GM06990 (cell line): ENCODE measurements around the gene JARID2.

ENCODE experiments used
- DNase-seq: peaks from one replicate; pipeline ENCODE4 v3.0.0-alpha.2; 2011; ENCODE audit not compliant: insufficient read length; ENCODE audit errors: extremely low read depth
- H3K27me3 ChIP-seq: replicated peaks from 2 replicates; pipeline ENCODE4 v1.6.0; 2011; ENCODE audit warnings: low read length; ENCODE audit not compliant: control insufficient read depth, insufficient read depth
- H3K36me3 ChIP-seq: 2 replicates; pipeline ENCODE4 v1.5.1; 2011; ENCODE audit warnings: low read length; ENCODE audit not compliant: control insufficient read depth, insufficient read depth
- H3K4me3 ChIP-seq: replicated peaks from 2 replicates; pipeline ENCODE4 v1.5.1; 2011; ENCODE audit warnings: low read depth, mild to moderate bottlenecking, control low read depth, low read length
- CTCF ChIP-seq: IDR thresholded peaks from 2 replicates; pipeline ENCODE4 v1.5.1; 2011; ENCODE audit warnings: low read length, control low read depth, mild to moderate bottlenecking, inconsistent platforms; ENCODE audit not compliant: insufficient read depth, poor library complexity, severe bottlenecking

JARID2 gene

GRCh38 chr6:15499591-15499990 lies 253.7 kb downstream of the JARID2 start:
- peaks cover 21% of the 10 kb centered on the region for H3K36me3 ChIP-seq
- H3K27me3 ChIP-seq, result no peaks in the 10 kb centered on the region
- DNase-seq, result no peak
- TF ChIP-seq CTCF, result no peak
- H3K4me3 ChIP-seq, result no peak overlapping the region

DNA sequence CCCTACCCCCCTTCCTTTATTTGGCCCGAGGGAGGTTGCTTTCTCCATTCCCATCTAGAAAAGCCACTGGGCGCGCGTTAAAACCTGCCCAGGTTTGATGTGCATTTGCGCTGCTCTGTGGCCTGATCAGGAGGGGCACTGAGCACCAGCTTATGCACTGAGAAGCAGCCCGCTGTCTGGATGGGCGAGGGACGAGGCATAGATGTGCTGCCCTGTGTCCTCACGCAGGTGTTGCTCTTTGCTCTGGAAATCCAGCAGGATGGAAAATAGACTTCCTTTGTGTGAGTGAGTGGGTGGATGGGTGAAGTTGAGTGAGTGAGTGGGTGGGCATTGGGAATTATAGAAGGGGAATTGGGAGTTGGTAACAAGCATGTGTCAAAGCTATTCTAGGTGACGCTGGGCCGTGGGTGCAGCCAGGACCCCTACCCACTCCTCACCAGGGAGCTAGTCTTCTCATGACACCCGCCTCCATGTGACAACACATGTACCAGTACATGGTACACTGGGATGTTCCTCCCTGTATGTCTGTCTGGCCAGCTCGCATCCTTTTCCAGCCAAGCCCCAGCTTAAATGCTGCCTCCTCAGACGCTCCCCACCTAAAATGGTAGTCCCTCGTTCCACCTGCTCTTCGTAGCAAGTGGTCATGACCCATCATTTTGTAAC lies 254.3 kb downstream of the JARID2 start:
- TF ChIP-seq CTCF, result no peak
- Histone ChIP-seq H3K27me3 (no peaks in the 10 kb centered on the region), H3K4me3 (no peak overlapping the region), H3K36me3 (peaks cover 21% of the 10 kb centered on the region)
- DNase-seq, result no peak

DNA sequence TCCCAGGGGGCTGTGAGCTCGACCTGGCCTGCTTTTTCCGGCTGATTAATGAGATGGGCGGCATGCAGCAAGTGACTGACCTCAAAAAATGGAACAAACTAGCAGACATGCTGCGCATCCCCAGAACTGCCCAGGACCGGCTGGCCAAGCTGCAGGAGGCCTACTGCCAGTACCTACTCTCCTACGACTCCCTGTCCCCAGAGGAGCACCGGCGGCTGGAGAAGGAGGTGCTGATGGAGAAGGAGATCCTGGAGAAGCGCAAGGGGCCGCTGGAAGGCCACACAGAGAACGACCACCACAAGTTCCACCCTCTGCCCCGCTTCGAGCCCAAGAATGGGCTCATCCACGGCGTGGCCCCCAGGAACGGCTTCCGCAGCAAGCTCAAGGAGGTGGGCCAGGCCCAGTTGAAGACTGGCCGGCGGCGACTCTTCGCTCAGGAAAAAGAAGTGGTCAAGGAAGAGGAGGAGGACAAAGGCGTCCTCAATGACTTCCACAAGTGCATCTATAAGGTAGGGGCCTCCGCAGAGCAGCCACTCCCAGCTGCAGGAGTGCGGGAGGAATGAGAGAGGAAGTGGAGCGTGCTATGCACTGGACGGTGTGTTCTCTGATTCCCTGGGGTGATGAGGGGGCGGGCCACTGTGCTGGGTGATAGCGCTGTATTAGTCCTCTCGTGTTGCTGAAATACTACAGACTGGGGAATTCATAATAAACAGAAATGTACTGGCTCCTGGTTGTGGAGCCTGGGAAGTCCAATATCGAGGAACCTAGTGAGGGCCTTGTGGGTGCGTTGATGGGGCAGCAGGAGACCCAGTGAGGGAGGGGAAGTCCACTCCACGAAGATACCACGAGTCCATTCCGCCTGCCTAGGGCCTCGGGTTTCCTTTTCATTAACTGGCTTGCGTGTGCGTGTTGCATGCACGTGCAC lies 255.3 kb downstream of the JARID2 start:
- Histone ChIP-seq H3K4me3 (no peak overlapping the region), H3K27me3 (no peaks in the 10 kb centered on the region), H3K36me3 (peaks cover 20% of the 10 kb centered on the region)
- no peak for TF ChIP-seq CTCF
- no peak for DNase-seq

GRCh38 chr6:15501826-15502445 lies 256.1 kb downstream of the JARID2 start:
- no peak for DNase-seq
- H3K36me3 ChIP-seq, result peaks cover 18% of the 10 kb centered on the region
- TF ChIP-seq CTCF, result no peak
- no peak overlapping the region for H3K4me3 ChIP-seq
- H3K27me3 ChIP-seq, result no peaks in the 10 kb centered on the region

DNA sequence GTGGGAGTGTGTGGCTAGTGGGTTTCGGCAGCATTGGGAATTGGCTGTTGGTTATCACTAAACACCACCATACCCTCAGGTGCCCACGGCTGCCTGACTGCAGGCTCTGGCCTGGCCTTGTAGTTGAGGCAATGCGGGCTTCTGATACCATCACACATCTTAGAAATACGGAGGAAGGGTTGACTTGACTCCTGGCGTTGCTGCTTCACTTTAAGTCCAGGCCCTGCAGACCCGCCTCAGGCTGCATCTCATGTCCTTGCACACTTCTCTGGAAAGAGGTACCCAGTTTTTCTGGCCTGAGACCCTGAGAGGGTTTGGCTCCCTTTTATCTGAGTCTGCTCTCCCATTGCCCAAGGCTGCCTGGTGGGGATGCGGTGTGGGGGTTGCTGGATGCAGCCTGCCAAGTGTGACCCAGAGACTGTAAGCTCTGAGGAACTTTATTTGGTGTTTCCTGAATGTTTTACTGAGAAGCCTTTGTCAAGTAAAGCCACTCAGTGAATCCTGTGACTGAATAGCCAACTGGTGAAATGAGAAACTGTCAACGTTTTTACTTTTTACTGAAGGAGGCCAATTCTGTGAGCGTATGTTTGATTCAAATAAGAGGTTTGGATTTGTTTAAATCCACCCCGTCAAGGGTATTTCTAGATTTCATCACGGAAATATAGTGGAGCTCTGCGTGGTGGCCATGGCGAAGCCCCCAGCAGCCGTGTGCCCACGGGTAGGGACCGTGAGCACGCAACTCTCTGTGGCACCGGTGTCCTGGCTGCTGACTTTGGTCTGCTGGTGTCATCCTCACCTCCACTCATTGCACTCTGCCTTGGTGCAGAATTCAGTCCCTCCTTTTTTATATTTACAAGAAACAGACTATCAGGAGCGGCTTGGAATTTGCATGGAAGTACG lies 256.8 kb downstream of the JARID2 start:
- no peak for TF ChIP-seq CTCF
- DNase-seq, result no peak
- Histone ChIP-seq H3K36me3 (peaks cover 21% of the 10 kb centered on the region), H3K4me3 (no peak overlapping the region), H3K27me3 (no peaks in the 10 kb centered on the region)
